Mesothelial cell of epicardium (in vitro differentiated cells): ENCODE measurements around the gene IL1RAPL1. TPM values are rescaled to one million over a fixed set of nuclear protein-coding genes. Genes with fewer than 3 reads are reported as not detected.

Experiments
- DNase-seq, 2 experiments: peaks; one replicate each; pipeline ENCODE4 v3.0.0; 2021; ENCODE audit warnings: low spot score in 2 of 2; ENCODE audit not compliant: unreplicated experiment in 2 of 2
- H3K27ac Mint-ChIP-seq: 2 replicates; pipeline ENCODE4 v1.8.0; 2021; ENCODE audit warnings: mixed read lengths
- H3K27me3 Mint-ChIP-seq: 2 replicates; pipeline ENCODE4 v1.8.0; 2021; ENCODE audit warnings: low read depth, mixed read lengths
- H3K36me3 Mint-ChIP-seq: 2 replicates; pipeline ENCODE4 v1.8.0; 2021; ENCODE audit warnings: mixed read lengths
- H3K4me1 Mint-ChIP-seq: 2 replicates; pipeline ENCODE4 v1.8.0; 2021; ENCODE audit warnings: mixed read lengths
- H3K4me3 Mint-ChIP-seq: 2 replicates; pipeline ENCODE4 v1.8.0; 2021; ENCODE audit warnings: mild to moderate bottlenecking, moderate library complexity, mixed read lengths
- H3K9me3 Mint-ChIP-seq: 2 replicates; pipeline ENCODE4 v1.8.0; 2021; ENCODE audit warnings: mixed read lengths
- CTCF ChIP-seq: fragments of 200-600 bp; sonication (generic); IDR thresholded peaks from one replicate; pipeline ENCODE4 v1.5.0; 2021; ENCODE audit warnings: antibody characterized with exemption; ENCODE audit not compliant: unreplicated experiment
- total RNA-seq: library from RNA; stranded (reverse); gene quantifications from 3 replicates; pipeline ENCODE4 v1.2.1, GENCODE V29; 2021

IL1RAPL1 gene
- total RNA-seq, 1 donor from 2014 or later, result 17.0 TPM

GRCh38 chrX:28835991-28836390 lies 248.7 kb downstream of the IL1RAPL1 start:
- Mint-ChIP-seq H3K4me1 (peaks cover 4% of the 10 kb centered on the region), H3K4me3 (no peak overlapping the region), H3K27ac (no peak overlapping the region), H3K36me3 (no peaks in the 10 kb centered on the region), H3K9me3 (no peaks in the 10 kb centered on the region), H3K27me3 (no peaks in the 10 kb centered on the region)
- DNase-seq, result no peak
- no peak for TF ChIP-seq CTCF

GRCh38 chrX:28843817-28844216 lies 256.6 kb downstream of the IL1RAPL1 start:
- TF ChIP-seq CTCF, result no peak

GRCh38 chrX:28847423-28847822 lies 260.2 kb downstream of the IL1RAPL1 start:
- Mint-ChIP-seq H3K27me3 (no peaks in the 10 kb centered on the region), H3K9me3 (no peaks in the 10 kb centered on the region), H3K27ac (no peak overlapping the region), H3K4me3 (no peak overlapping the region), H3K36me3 (no peaks in the 10 kb centered on the region), H3K4me1 (peaks cover 19% of the 10 kb centered on the region)
- DNase-seq, result no peak
- no peak for TF ChIP-seq CTCF

More at GRCh38 chrX:28843817-28844216, 256.6 kb downstream of the IL1RAPL1 start:
- Mint-ChIP-seq H3K4me3 (no peak overlapping the region), H3K27ac (no peak overlapping the region), H3K27me3 (no peaks in the 10 kb centered on the region), H3K36me3 (no peaks in the 10 kb centered on the region), H3K4me1 (peaks cover 2% of the 10 kb centered on the region), H3K9me3 (no peaks in the 10 kb centered on the region)
- DNase-seq, result no peak

GRCh38 chrX:28848707-28849106 lies 261.5 kb downstream of the IL1RAPL1 start:
- peaks cover 24% of the 10 kb centered on the region for H3K4me1 Mint-ChIP-seq
- H3K9me3 Mint-ChIP-seq, result no peaks in the 10 kb centered on the region
- H3K36me3 Mint-ChIP-seq, result no peaks in the 10 kb centered on the region
- no peaks in the 10 kb centered on the region for H3K27me3 Mint-ChIP-seq
- no peak for TF ChIP-seq CTCF
- no peak overlapping the region for H3K4me3 Mint-ChIP-seq
- no peak overlapping the region for H3K27ac Mint-ChIP-seq
- DNase-seq, result no peak

- H3K27me3 Mint-ChIP-seq, result no peaks in the 10 kb centered on the region
- H3K4me1 Mint-ChIP-seq, result peaks cover 24% of the 10 kb centered on the region
- H3K9me3 Mint-ChIP-seq, result peaks cover 14% of the 10 kb centered on the region
- no peak overlapping the region for H3K27ac Mint-ChIP-seq
- TF ChIP-seq CTCF, result no peak
- no peak for DNase-seq
- H3K4me3 Mint-ChIP-seq, result no peak overlapping the region
- peaks cover 4% of the 10 kb centered on the region for H3K36me3 Mint-ChIP-seq
Measured at GRCh38 chrX:28850955-28851354, 263.7 kb downstream of the IL1RAPL1 start.

- DNase-seq, result no peak
- no peaks in the 10 kb centered on the region for H3K27me3 Mint-ChIP-seq
- no peak for TF ChIP-seq CTCF
- peaks cover 24% of the 10 kb centered on the region for H3K4me1 Mint-ChIP-seq
- H3K27ac Mint-ChIP-seq, result no peak overlapping the region
- peaks cover 14% of the 10 kb centered on the region for H3K9me3 Mint-ChIP-seq
- no peak overlapping the region for H3K4me3 Mint-ChIP-seq
- H3K36me3 Mint-ChIP-seq, result peaks cover 5% of the 10 kb centered on the region
Measured at GRCh38 chrX:28851871-28852270, 264.6 kb downstream of the IL1RAPL1 start.
